Panc1 (cell line): ENCODE data around the gene SLC4A2. TPM values are rescaled to one million over a fixed set of nuclear protein-coding genes. Genes with fewer than 3 reads are reported as not detected.
A peak's percentile ranks its signal among the peaks of the same experiment; 100 is the strongest.

Source experiments
- ATAC-seq: fragments of 200-7000 bp; cut with Tn5 transposase; 2 replicates; pipeline ENCODE4 v1.9.1; 2020; ENCODE audit warnings: mild to moderate bottlenecking, moderate library complexity
- BruUV-seq: library from RNA; stranded (reverse); fragments of 400-500 nt; replicated peaks from 2 replicates; lab custom pipeline; 2021; lab: Mats Ljungman, UMichigan
- CTCF ChIA-PET: fragments of 300-600 bp; sonication (Branson Sonifier 250); formaldehyde crosslinking; loops from one replicate; lab custom pipeline; 2022; ENCODE audit warnings: antibody characterized with exemption; lab: Charles Lee
- POLR2A ChIA-PET: fragments of 300-600 bp; sonication (Branson Sonifier 250); formaldehyde crosslinking; loops from one replicate; lab custom pipeline; 2022; ENCODE audit warnings: antibody characterized with exemption; lab: Charles Lee
- DNase-seq: peaks from one replicate; pipeline ENCODE4 v3.0.0-alpha.2; 2010; ENCODE audit warnings: low read depth, low spot score
- H3K27ac ChIP-seq: 2 replicates; pipeline ENCODE4 v1.5.1; 2011; ENCODE audit warnings: mild to moderate bottlenecking, low read length, inconsistent platforms
- H3K27me3 ChIP-seq: fragments of 200-500 bp; sonication (Bioruptor generic); 2 replicates; pipeline ENCODE4 v1.6.0; 2014; ENCODE audit warnings: low read length, inconsistent platforms; ENCODE audit not compliant: control insufficient read depth, insufficient read depth
- H3K36me3 ChIP-seq: fragments of 200-500 bp; sonication (Bioruptor generic); 2 replicates; pipeline ENCODE4 v1.5.1; 2014; ENCODE audit warnings: inconsistent platforms, mild to moderate bottlenecking, low read length, moderate library complexity; ENCODE audit not compliant: control insufficient read depth, insufficient read depth
- H3K4me1 ChIP-seq: 2 replicates; pipeline ENCODE4 v1.5.1; 2011; ENCODE audit warnings: inconsistent platforms, mild to moderate bottlenecking, low read length, moderate library complexity; ENCODE audit not compliant: control insufficient read depth, insufficient read depth
- H3K4me3 ChIP-seq, 2 experiments: 2 replicates each; pipeline ENCODE4 v1.5.1; 2011 to 2012; ENCODE audit warnings: low read depth in 2 of 2, low read length in 2 of 2, mild to moderate bottlenecking in 2 of 2, inconsistent platforms in 1 of 2, moderate library complexity in 1 of 2
- H3K9me3 ChIP-seq: fragments of 200-500 bp; sonication (Bioruptor generic); 2 replicates; pipeline ENCODE4 v1.5.1; 2014; ENCODE audit warnings: low read depth, mild to moderate bottlenecking, inconsistent platforms, low read length, moderate library complexity; ENCODE audit not compliant: control insufficient read depth, insufficient read depth
- CTCF ChIP-seq: fragments of 450-650 bp; IDR thresholded peaks from 2 replicates; pipeline ENCODE4 v1.5.1; 2017; ENCODE audit warnings: mild to moderate bottlenecking
- POLR2AphosphoS5 ChIP-seq: IDR thresholded peaks from 2 replicates; pipeline ENCODE4 v1.6.1; 2012; ENCODE audit warnings: mild to moderate bottlenecking, low read depth, low read length, moderate library complexity
- REST ChIP-seq, 2 experiments: IDR thresholded peaks; 2 replicates each; pipeline ENCODE4 v1.6.1; 2011 to 2012; ENCODE audit warnings: low read depth in 2 of 2, control low read depth in 1 of 2, low read length in 1 of 2, mild to moderate bottlenecking in 1 of 2, moderate library complexity in 1 of 2; ENCODE audit not compliant: insufficient read depth in 1 of 2
- SIN3A ChIP-seq: IDR thresholded peaks from 2 replicates; pipeline ENCODE4 v1.6.1; 2012; ENCODE audit warnings: low read depth, mild to moderate bottlenecking, low read length, moderate library complexity, borderline replicate concordance; ENCODE audit not compliant: insufficient read depth
- TCF7L2 ChIP-seq: IDR thresholded peaks from 2 replicates; pipeline ENCODE4 v1.6.1; 2011; ENCODE audit warnings: mild to moderate bottlenecking, low read depth, low read length, inconsistent platforms
- in situ Hi-C: cut with HindIII; loops from 2 replicates; pipeline ENCODE4 v1.10.0; 2016; ENCODE audit warnings: low sequenced_read_pairs, low pct_unique_long_range_greater_than_20kb
- intact Hi-C: fragments of 100-400 bp; cut with micrococcal nuclease; formaldehyde crosslinking; loops from one replicate; pipeline ENCODE4 v1.10.0; 2022; ENCODE audit not compliant: unreplicated experiment
- total RNA-seq: library from RNA; stranded (reverse); gene quantifications from one replicate; pipeline ENCODE4 v1.2.1, GENCODE V29; 2021; ENCODE audit not compliant: unreplicated experiment

SLC4A2 gene
- total RNA-seq, 1 experiment from 2014 or later: 580 TPM

GRCh38 chr7:151035902-151036301, 23.5 kb upstream of the SLC4A2 start:
- DNase-seq (no peak), ATAC-seq (no peak)
- TF ChIP-seq POLR2AphosphoS5: no peak
- no peak for TF ChIP-seq SIN3A
- no peak for TF ChIP-seq CTCF
- TF ChIP-seq TCF7L2: no peak
- TF ChIP-seq REST (IDR thresholded peaks at IDR 0.05; ENCODE audit: insufficient read depth in 1 of 2, low read depth in 2 of 2, low read length in 1 of 2): no peak
- in situ Hi-C loops: no loop called here
- Histone ChIP-seq H3K27ac (no peak overlapping the region), H3K4me3 (no peak overlapping the region), H3K27me3 (no peaks in the 10 kb centered on the region), H3K9me3 (no peaks in the 10 kb centered on the region), H3K36me3 (no peaks in the 10 kb centered on the region), H3K4me1 (peaks cover 15% of the 10 kb centered on the region)
- BruUV-seq: no TSS peak
- ChIA-PET CTCF (no interaction called here), POLR2A (no interaction called here)
- intact Hi-C loops: no loop called here

GRCh38 chr7:151038951-151039849, 20.2 kb upstream of the SLC4A2 start:
- TF ChIP-seq SIN3A (no peak), CTCF (no peak), TCF7L2 (no peak), REST (IDR thresholded peaks at IDR 0.05; ENCODE audit: insufficient read depth in 1 of 2, low read depth in 2 of 2, low read length in 1 of 2) (no peak), POLR2AphosphoS5 (no peak; the same call in 1 of the 2 replicates)
- H3K36me3 ChIP-seq: no peaks in the 10 kb centered on the region
- ChIA-PET POLR2A (interaction anchor here (0.5 kb wide), 1 partner anchor 21 kb away, joined by 3 read pairs; no protein-coding TSS in a partner anchor), CTCF (interaction anchor here (0.6 kb wide), 1 partner anchor 60 kb away, joined by 7 read pairs; no protein-coding TSS in a partner anchor)
- BruUV-seq: no TSS peak
- no peaks in the 10 kb centered on the region for H3K27me3 ChIP-seq
- no peaks in the 10 kb centered on the region for H3K9me3 ChIP-seq
- DNase-seq (peak; percentile 96), ATAC-seq (peak; percentile 80)
- H3K4me3 ChIP-seq: no peak overlapping the region
- in situ Hi-C loops: no loop called here
- H3K4me1 ChIP-seq: peaks cover 15% of the 10 kb centered on the region
- no peak overlapping the region; the same call in 1 of the 2 replicates for H3K27ac ChIP-seq
- intact Hi-C loops: no loop called here
